IMR-90 (cell line): ENCODE data around the gene GPC6. TPM values are rescaled to one million over a fixed set of nuclear protein-coding genes. Genes with fewer than 3 reads are reported as not detected.

Experiments
- ATAC-seq: fragments of 200-7000 bp; cut with Tn5 transposase; 2 replicates; pipeline ENCODE4 v1.9.1; 2020; ENCODE audit warnings: low read depth, mild to moderate bottlenecking, moderate library complexity
- BruUV-seq: library from RNA; stranded (reverse); fragments of 400-500 nt; replicated peaks from 2 replicates; lab custom pipeline; 2021; lab: Mats Ljungman, UMichigan
- CTCF ChIA-PET: fragments of 300-600 bp; formaldehyde crosslinking; extraction: SDS; loops from one replicate; lab custom pipeline; 2021; ENCODE audit warnings: antibody characterized with exemption; lab: Yijun Ruan, JAX
- POLR2A ChIA-PET: fragments of 300-600 bp; sonication (Branson Sonifier 250); formaldehyde crosslinking; loops from one replicate; lab custom pipeline; 2022; ENCODE audit warnings: antibody characterized with exemption; ENCODE audit not compliant: unreplicated experiment; lab: Charles Lee
- DNase-seq: peaks from one replicate; pipeline ENCODE4 v3.0.0; 2013
- H2AFZ ChIP-seq: replicated peaks from 2 replicates; pipeline ENCODE3; 2013; ENCODE audit warnings: low read length, mild to moderate bottlenecking; ENCODE audit not compliant: poor library complexity
- H2AK5ac ChIP-seq: 2 replicates; pipeline ENCODE4 v1.6.1; 2013; ENCODE audit warnings: low read depth, low read length, inconsistent platforms
- H2AK9ac ChIP-seq: replicated peaks from 2 replicates; pipeline ENCODE3; 2013; ENCODE audit warnings: mild to moderate bottlenecking, low read depth, low read length, moderate library complexity; ENCODE audit not compliant: poor library complexity
- H2BK120ac ChIP-seq: 2 replicates; pipeline ENCODE4 v1.6.1; 2013; ENCODE audit warnings: low read depth, low read length, inconsistent platforms
- H2BK15ac ChIP-seq: 3 replicates; pipeline ENCODE4 v1.6.1; 2013; ENCODE audit warnings: low read depth, low read length, inconsistent platforms
- H2BK20ac ChIP-seq: 2 replicates; pipeline ENCODE4 v1.6.1; 2013; ENCODE audit warnings: low read depth, mild to moderate bottlenecking, inconsistent platforms, low read length, moderate library complexity
- H2BK5ac ChIP-seq: 2 replicates; pipeline ENCODE4 v1.6.1; 2013; ENCODE audit warnings: mild to moderate bottlenecking, low read depth, low read length, inconsistent platforms; ENCODE audit not compliant: poor library complexity, severe bottlenecking
- H3K14ac ChIP-seq: replicated peaks from 2 replicates; pipeline ENCODE4 v1.6.1; 2013; ENCODE audit warnings: low read depth, low read length, inconsistent platforms
- H3K18ac ChIP-seq: 2 replicates; pipeline ENCODE4 v1.6.1; 2013; ENCODE audit warnings: low read depth, low read length, control low read depth
- H3K23ac ChIP-seq: 2 replicates; pipeline ENCODE4 v1.6.1; 2013; ENCODE audit warnings: low read depth, low read length, inconsistent platforms
- H3K27ac ChIP-seq: 2 replicates; pipeline ENCODE4 v1.5.1; 2013; ENCODE audit warnings: mild to moderate bottlenecking, control low read depth, low read length; ENCODE audit not compliant: insufficient read depth
- H3K27me3 ChIP-seq: 2 replicates; pipeline ENCODE4 v1.6.1; 2013; ENCODE audit warnings: low read length; ENCODE audit not compliant: control insufficient read depth, insufficient read depth
- H3K36me3 ChIP-seq: 2 replicates; pipeline ENCODE4 v1.6.1; 2013; ENCODE audit warnings: low read length, mixed read lengths; ENCODE audit not compliant: control insufficient read depth, insufficient read depth
- H3K4ac ChIP-seq: 2 replicates; pipeline ENCODE4 v1.6.1; 2013; ENCODE audit warnings: low read depth, low read length, inconsistent platforms
- H3K4me1 ChIP-seq: 2 replicates; pipeline ENCODE4 v1.6.1; 2013; ENCODE audit warnings: low read length, mixed read lengths; ENCODE audit not compliant: control insufficient read depth, insufficient read depth
- H3K4me2 ChIP-seq: 2 replicates; pipeline ENCODE4 v1.6.1; 2013; ENCODE audit warnings: low read depth, mild to moderate bottlenecking, control low read depth, low read length, moderate library complexity
- H3K4me3 ChIP-seq: 2 replicates; pipeline ENCODE4 v1.5.1; 2013; ENCODE audit warnings: low read depth, mild to moderate bottlenecking, control low read depth, low read length, moderate library complexity; ENCODE audit not compliant: insufficient read depth
- H3K56ac ChIP-seq: 2 replicates; pipeline ENCODE4 v1.6.1; 2013; ENCODE audit warnings: low read length, inconsistent platforms; ENCODE audit not compliant: insufficient read depth; ENCODE audit errors: extremely low read depth
- H3K79me1 ChIP-seq, 2 experiments: 2 replicates each; pipeline ENCODE4 v1.6.1; 2013; ENCODE audit warnings: low read length in 2 of 2, inconsistent platforms in 1 of 2, low read depth in 1 of 2
- H3K9ac ChIP-seq: 2 replicates; pipeline ENCODE4 v1.6.1; 2013; ENCODE audit warnings: low read depth, low read length, control low read depth
- H3K9me1 ChIP-seq: 2 replicates; pipeline ENCODE4 v1.6.1; 2013; ENCODE audit warnings: low read length, inconsistent platforms; ENCODE audit not compliant: insufficient read depth
- H3K9me3 ChIP-seq: 2 replicates; pipeline ENCODE4 v1.6.1; 2013; ENCODE audit warnings: low read length; ENCODE audit not compliant: control insufficient read depth, insufficient read depth
- H4K20me1 ChIP-seq: 2 replicates; pipeline ENCODE4 v1.6.1; 2013; ENCODE audit warnings: low read length, inconsistent platforms; ENCODE audit not compliant: insufficient read depth
- H4K5ac ChIP-seq: 2 replicates; pipeline ENCODE4 v1.6.1; 2013; ENCODE audit warnings: mild to moderate bottlenecking, low read depth, low read length, control low read depth
- H4K8ac ChIP-seq, 2 experiments: 2 replicates each; pipeline ENCODE4 v1.6.1; 2013; ENCODE audit warnings: low read depth in 2 of 2, low read length in 2 of 2, control low read depth in 1 of 2, inconsistent platforms in 1 of 2
- H4K91ac ChIP-seq: 2 replicates; pipeline ENCODE4 v1.6.1; 2013; ENCODE audit warnings: low read depth, low read length, inconsistent platforms; ENCODE audit not compliant: insufficient read depth
- CEBPB ChIP-seq: IDR thresholded peaks from 2 replicates; pipeline ENCODE4 v1.6.1; 2012; ENCODE audit warnings: low read depth, low read length, improper control_type of control experiment
- WGBS, 2 experiments: methylation state at CpG; one replicate each; pipeline versions ENCODE4 v1.1.5 to v1.1.7; 2013; ENCODE audit warnings: missing lambda C conversion rate in 2 of 2; ENCODE audit not compliant: insufficient read length in 1 of 2; ENCODE audit errors: extremely low coverage in 2 of 2; 5-methylcytosine and 5-hydroxymethylcytosine counted together
- dilution Hi-C: fragments of 300-500 bp; cut with HindIII; formaldehyde crosslinking; loops from one replicate; pipeline ENCODE4 v1.14.3; 2018; ENCODE audit warnings: low sequenced_read_pairs; ENCODE audit not compliant: unreplicated experiment
- in situ Hi-C: fragments of 300-500 bp; cut with MboI; formaldehyde crosslinking; loops from 3 replicates; pipeline ENCODE4 v1.14.3; 2019; ENCODE audit warnings: low sequenced_read_pairs, inconsistent platforms, mixed read lengths
- intact Hi-C: fragments of 100-400 bp; cut with micrococcal nuclease; formaldehyde crosslinking; loops from 2 replicates; pipeline ENCODE4 v1.10.0; 2022
- polyA plus RNA-seq, 3 experiments: library from polyadenylated mRNA; depleted of rRNA; stranded (reverse); fragments of >200 nt; gene quantifications; 2 replicates each; pipeline ENCODE4 v1.2.3, GENCODE V29; 2012; ENCODE audit warnings: low replicate concordance in 1 of 3
- total RNA-seq: library from RNA; depleted of rRNA; stranded (reverse); fragments of >200 nt; gene quantifications from 2 replicates; pipeline ENCODE4 v1.2.3, GENCODE V29; 2012
- TF ChIP-seq, protein P1 (sequence below): conservative IDR thresholded peaks from 2 replicates; pipeline ENCODE4 v1.5.1; 2012; ENCODE audit warnings: mild to moderate bottlenecking, low read depth, low read length, improper control_type of control experiment

GPC6 gene
- total and polyA plus RNA-seq, 2 of the 4 experiments (the other 2 are of a cell fraction), result 14.9 to 39.4 TPM

DNA sequence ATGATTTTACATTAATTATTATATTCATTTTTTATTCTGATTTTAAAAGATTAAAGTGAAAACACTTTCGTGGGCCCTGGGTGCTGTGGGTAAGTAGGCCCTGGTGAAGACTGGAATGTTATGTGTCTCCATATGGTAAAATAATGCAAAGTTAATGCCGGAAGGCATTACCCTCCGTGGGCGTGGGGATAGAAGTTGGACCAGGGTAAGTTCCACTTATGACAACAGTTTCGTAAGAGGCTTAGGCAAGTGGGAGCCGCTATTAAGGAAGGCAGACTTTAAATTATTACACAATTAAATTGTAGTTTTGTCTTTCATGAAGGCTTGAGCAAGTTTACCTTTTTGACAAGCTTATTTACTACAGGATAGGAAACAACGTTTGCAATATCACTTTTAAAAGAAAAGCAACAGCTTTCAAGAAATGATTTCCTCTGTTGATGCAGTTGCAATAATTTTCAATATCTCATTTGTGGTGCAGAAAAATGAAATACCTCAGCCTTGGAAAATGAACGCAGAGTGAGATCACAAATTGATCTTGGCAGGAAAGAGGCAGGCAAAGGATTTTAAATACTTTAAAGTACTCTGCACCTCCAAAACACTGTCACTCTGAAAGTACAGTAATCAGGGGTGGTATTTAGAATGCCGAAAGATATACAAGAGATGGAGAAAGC, 942.3 kb downstream of the GPC6 start:
- no peaks in the 10 kb centered on the region for H3K27me3 ChIP-seq
- no peak overlapping the region for H3K18ac ChIP-seq
- no peaks in the 10 kb centered on the region for H3K79me1 ChIP-seq
- H3K9me3 ChIP-seq, result no peaks in the 10 kb centered on the region
- H3K4me1 ChIP-seq, result peaks cover 3% of the 10 kb centered on the region; the same call in 1 of the 2 replicates
- dilution Hi-C loops (no loop called here), intact Hi-C loops (no loop called here), in situ Hi-C loops (no loop called here)
- H3K9ac ChIP-seq, result no peak overlapping the region
- ATAC-seq, result no peak
- POLR2A ChIA-PET, result no interaction called here
- no peak overlapping the region for H4K91ac ChIP-seq
- no peak overlapping the region for H2BK120ac ChIP-seq
- no peak overlapping the region for H2BK20ac ChIP-seq
- no peak overlapping the region for H3K4me3 ChIP-seq
- no CpG with 5 or more reads among the region's 9 CpGs for WGBS, 2 experiments
- H4K5ac ChIP-seq, result no peak overlapping the region
- H3K27ac ChIP-seq, result no peak overlapping the region
- BruUV-seq, result no TSS peak
- CTCF ChIA-PET, result no interaction called here
- no peak overlapping the region for H2AK9ac ChIP-seq
- no peak overlapping the region for H2AK5ac ChIP-seq
- H3K9me1 ChIP-seq, result no peaks in the 10 kb centered on the region
- no peak overlapping the region for H3K56ac ChIP-seq
- no peak overlapping the region for H4K8ac ChIP-seq
- H4K20me1 ChIP-seq, result no peaks in the 10 kb centered on the region
- no peak overlapping the region for H2BK15ac ChIP-seq
- no peaks in the 10 kb centered on the region for H3K36me3 ChIP-seq
- H2AFZ ChIP-seq, result no peak overlapping the region
- H3K23ac ChIP-seq, result no peak overlapping the region
- no peak overlapping the region for H3K4ac ChIP-seq
- no peak overlapping the region for H3K4me2 ChIP-seq
- H2BK5ac ChIP-seq, result no peak overlapping the region
- DNase-seq, result peak; percentile 33
- 0 out of 2 replicates have a peak, but pooled peaks have one; percentile 26 for TF ChIP-seq CEBPB
- TF ChIP-seq, protein P1, sequence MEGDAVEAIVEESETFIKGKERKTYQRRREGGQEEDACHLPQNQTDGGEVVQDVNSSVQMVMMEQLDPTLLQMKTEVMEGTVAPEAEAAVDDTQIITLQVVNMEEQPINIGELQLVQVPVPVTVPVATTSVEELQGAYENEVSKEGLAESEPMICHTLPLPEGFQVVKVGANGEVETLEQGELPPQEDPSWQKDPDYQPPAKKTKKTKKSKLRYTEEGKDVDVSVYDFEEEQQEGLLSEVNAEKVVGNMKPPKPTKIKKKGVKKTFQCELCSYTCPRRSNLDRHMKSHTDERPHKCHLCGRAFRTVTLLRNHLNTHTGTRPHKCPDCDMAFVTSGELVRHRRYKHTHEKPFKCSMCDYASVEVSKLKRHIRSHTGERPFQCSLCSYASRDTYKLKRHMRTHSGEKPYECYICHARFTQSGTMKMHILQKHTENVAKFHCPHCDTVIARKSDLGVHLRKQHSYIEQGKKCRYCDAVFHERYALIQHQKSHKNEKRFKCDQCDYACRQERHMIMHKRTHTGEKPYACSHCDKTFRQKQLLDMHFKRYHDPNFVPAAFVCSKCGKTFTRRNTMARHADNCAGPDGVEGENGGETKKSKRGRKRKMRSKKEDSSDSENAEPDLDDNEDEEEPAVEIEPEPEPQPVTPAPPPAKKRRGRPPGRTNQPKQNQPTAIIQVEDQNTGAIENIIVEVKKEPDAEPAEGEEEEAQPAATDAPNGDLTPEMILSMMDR, result no peak
- H3K14ac ChIP-seq, result no peak overlapping the region
